Measurements from ENCODE around the gene UPK1A. TPM values are rescaled to one million over a fixed set of nuclear protein-coding genes. Genes with fewer than 3 reads are reported as not detected.

The UPK1A gene
- total and polyA plus RNA-seq, 2 of the 8 experiments (the other 6 are each of a cell fraction or from before 2014, with no cell fraction given): 0.56 to 9.9 TPM

DNA sequence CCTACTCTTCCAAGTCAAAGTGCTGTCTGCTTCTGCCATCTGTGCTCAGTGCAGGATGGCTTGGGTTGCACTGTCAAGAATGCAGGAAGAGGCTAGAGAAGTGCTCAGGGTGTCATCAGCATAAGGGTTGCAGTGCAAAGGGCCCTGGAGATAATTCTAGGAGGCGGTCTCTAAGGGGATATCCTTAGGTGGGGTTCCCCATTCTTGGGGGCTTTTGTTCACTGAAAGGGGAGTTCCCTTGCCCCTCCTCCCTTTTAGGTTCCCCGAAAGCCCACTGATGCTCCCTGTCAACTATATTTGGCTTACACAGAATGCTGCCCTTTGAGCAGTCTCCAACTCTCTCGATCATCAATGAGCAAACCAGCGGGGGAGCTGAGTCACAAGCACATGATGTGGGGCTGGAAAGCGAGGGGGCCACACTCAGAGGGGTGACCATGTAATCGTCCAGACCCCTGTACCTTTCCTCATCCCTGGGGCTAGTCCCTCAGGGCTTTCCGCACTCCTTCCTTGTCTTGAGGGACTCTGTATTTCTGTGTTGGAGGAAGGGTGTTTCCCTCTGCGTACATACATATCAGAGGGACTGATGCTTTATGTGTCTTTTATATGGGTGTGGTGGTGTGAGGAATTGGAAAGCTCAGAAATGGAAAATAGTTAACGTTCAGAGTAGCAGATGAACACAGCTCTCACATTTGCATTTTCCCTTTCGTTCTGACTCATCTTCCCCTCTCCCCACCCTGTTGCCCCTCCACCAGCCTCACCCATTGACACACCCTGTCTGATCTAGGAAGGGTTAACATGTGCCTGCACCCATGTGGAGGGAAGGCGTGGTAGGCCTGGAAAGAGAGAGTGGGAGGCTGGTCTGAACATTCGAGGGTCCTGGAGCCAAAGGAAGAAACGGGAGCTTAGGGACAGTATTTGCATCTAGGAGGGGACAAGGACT lies 44.7 kb downstream of the UPK1A start:
- H3K79me2 ChIP-seq (ENCODE audit: control insufficient read depth in 1 of 2, insufficient read depth in 2 of 2, low read length in 2 of 2): no peaks in the 10 kb centered on the region; a peak in 1 of 4 replicates
- 78% methylated on average over 13 of the region's 13 CpGs; no CpG with 5 or more reads in 1 of the 2 experiments for WGBS, 2 experiments (ENCODE audit: extremely low coverage in 1 of 2, insufficient coverage in 1 of 2, insufficient read length in 1 of 2, insufficient replicate concordance in 2 of 2, low coverage in 1 of 2, low lambda C conversion rate in 2 of 2, missing lambda C conversion rate in 1 of 2)
- no peak overlapping the region for H4K91ac ChIP-seq (replicated peaks; ENCODE audit: insufficient read length, low read length)
- FAIRE-seq (no peak), DNase-seq (ENCODE audit: low read depth in 1 of 2, low spot score in 2 of 2) (no peak)
- no peak overlapping the region for H2AK5ac ChIP-seq (ENCODE audit: low read depth, low read length)
- no peak overlapping the region for H4K8ac ChIP-seq (ENCODE audit: extremely low read depth, insufficient read depth, low read length)
- H2BK12ac ChIP-seq (ENCODE audit: low read depth, low read length): no peak overlapping the region
- peaks cover 5% of the 10 kb centered on the region for H3K23me2 ChIP-seq (ENCODE audit: low read depth, low read length)
- H3K4me1 ChIP-seq (replicated peaks in 1 of 4; ENCODE audit: control insufficient read depth in 3 of 4, insufficient read depth in 4 of 4, low read length in 3 of 4): peaks cover 0 to 26% (median 15%) of the 10 kb centered on the region in 4 experiments; a peak in 6 of 7 replicates
- 0 out of 2 replicates have a peak overlapping the region, but pooled peaks have one; percentile 61 for H2BK15ac ChIP-seq (ENCODE audit: low read length)
- H2BK5ac ChIP-seq (ENCODE audit: low read depth, low read length): no peak overlapping the region
- H2BK120ac ChIP-seq (replicated peaks; ENCODE audit: low read depth, low read length): no peak overlapping the region
- no peaks in the 10 kb centered on the region; a peak in 1 of 8 replicates for H3K36me3 ChIP-seq (ENCODE audit: control insufficient read depth in 2 of 4, insufficient read depth in 4 of 4, low read length in 3 of 4)
- H3K79me1 ChIP-seq (ENCODE audit: low read depth, low read length): no peaks in the 10 kb centered on the region
- H3K56ac ChIP-seq (replicated peaks; ENCODE audit: insufficient read length, low read depth, low read length): no peak overlapping the region
- no peak overlapping the region for H3K14ac ChIP-seq (ENCODE audit: insufficient read length)
- ChIA-PET POLR2A (ENCODE audit: partially characterized antibody) (interaction anchor here (1.0 to 4.9 kb wide), 4 partner anchors 8 to 99 kb away, joined by 3 to 28 read pairs (median 4); partner anchors contain the start of genes HAUS5 and ZBTB32), CTCF (ENCODE audit: partially characterized antibody) (interaction anchor here (1.0 to 6.6 kb wide), 3 partner anchors 9 to 155 kb away, joined by 3 to 105 read pairs (median 5); no protein-coding TSS in a partner anchor)
- no peak overlapping the region; the same call in 1 of the 2 replicates for H3K27ac ChIP-seq (ENCODE audit: low read depth, low read length)
- no peak overlapping the region for H4K5ac ChIP-seq (ENCODE audit: insufficient read length, low read depth, low read length)
- H3K4ac ChIP-seq (replicated peaks; ENCODE audit: insufficient read length, low read depth, low read length): no peak overlapping the region
- no peak overlapping the region for H3K4me2 ChIP-seq (ENCODE audit: insufficient read depth in 1 of 2, low read depth in 2 of 2, low read length in 2 of 2)
- H3K18ac ChIP-seq (ENCODE audit: extremely low read depth, low read length): no peak overlapping the region
- H3K9me3 ChIP-seq (ENCODE audit: insufficient read depth in 2 of 2, low read depth in 1 of 2, low read length in 1 of 2): no peaks in the 10 kb centered on the region
- no peaks in the 10 kb centered on the region for H3K27me3 ChIP-seq (replicated peaks in 1 of 4; ENCODE audit: control insufficient read depth in 3 of 4, extremely low read depth in 1 of 4, insufficient read depth in 3 of 4, low read length in 3 of 4)
- H2AFZ ChIP-seq (ENCODE audit: low read length): no peak overlapping the region
- H3K4me3 ChIP-seq (ENCODE audit: extremely low read depth in 1 of 4, insufficient read depth in 2 of 4, low read depth in 3 of 4, low read length in 4 of 4): no peak overlapping the region
- TF ChIP-seq EP300 (IDR thresholded peaks at IDR 0.05; ENCODE audit: borderline replicate concordance in 1 of 2, low read depth in 2 of 2, low read length in 2 of 2): no peak
- 0 out of 2 replicates have a peak, but pooled peaks have one; percentile 5 for TF ChIP-seq MAX (IDR thresholded peaks at IDR 0.05)
- H4K20me1 ChIP-seq (replicated peaks in 1 of 2; ENCODE audit: control insufficient read depth in 1 of 2, insufficient read depth in 2 of 2, low read length in 2 of 2): peaks cover 5% of the 10 kb centered on the region in 2 experiments
- H2BK20ac ChIP-seq (ENCODE audit: low read length): no peak overlapping the region
- no peak overlapping the region for H3K23ac ChIP-seq (ENCODE audit: insufficient read length)
- H3K9ac ChIP-seq (replicated peaks in 1 of 4; ENCODE audit: extremely low read depth in 1 of 4, low read depth in 3 of 4, low read length in 3 of 4): no peak overlapping the region

Data from H1 (cell line).